Nucleus accumbens (tissue), 56 donors: Measurements from ENCODE around the gene NAALADL2.
"Not testable (repeated sequence)": the region's sequence is repeated elsewhere in the genome, so short reads cannot be mapped to it uniquely, and the experiment has no call there.

Source experiments
- DNase-seq, 56 donors: peaks; one replicate each; lab custom pipeline; 2025; lab: John Stamatoyannopoulos, UW

NAALADL2 gene

DNA sequence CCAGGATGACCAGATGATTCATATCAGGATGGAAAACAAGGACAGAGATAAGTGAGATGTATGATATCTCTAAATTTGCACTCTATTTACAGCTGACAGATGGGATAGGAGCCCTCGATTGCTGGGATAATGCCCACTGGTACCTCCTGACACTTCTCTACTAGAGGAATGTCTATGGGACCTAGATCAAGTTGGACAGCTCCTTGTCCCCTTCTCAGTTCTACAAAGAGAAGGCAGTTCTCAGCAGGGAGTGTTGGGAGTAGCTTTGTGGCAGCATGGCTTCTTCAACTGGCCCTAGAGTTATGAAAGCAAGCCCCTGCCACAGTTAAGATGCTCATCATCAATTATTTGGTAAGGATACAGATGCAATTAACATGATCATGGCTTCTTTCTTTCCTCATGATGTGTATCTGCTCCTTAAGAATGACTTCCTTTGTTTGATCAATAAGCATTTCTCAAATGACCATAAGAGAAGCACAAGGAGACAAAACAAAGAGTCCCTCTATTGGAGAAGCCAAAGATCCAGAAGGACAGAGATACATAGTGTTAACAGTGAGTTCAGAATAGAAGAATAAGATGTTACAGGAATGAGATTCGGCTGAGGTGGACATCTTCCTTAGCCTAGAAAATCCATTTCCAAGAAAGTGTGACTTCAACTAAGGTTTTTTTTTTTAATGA, 481.3 kb downstream of the NAALADL2 start:
- no peak for DNase-seq

DNA sequence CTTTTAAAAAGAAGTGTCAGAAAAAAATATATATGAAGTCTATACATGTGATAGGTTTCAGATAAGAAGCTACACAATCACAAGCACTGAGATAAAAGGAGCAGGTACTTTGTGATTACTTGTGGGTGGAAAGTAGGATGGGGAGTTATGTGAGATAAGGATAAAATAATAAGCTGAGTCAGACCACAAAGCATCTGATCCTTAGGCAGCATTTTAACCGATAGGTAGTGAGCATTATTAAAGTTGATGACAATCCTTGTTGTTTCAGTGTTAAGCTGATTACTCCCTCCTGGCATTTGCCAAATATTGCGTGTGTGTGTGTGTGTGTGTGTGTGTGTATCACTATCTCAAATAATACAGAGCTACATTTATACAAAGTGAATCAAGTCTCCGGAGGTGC, 483.1 kb downstream of the NAALADL2 start:
- no peak for DNase-seq

DNA sequence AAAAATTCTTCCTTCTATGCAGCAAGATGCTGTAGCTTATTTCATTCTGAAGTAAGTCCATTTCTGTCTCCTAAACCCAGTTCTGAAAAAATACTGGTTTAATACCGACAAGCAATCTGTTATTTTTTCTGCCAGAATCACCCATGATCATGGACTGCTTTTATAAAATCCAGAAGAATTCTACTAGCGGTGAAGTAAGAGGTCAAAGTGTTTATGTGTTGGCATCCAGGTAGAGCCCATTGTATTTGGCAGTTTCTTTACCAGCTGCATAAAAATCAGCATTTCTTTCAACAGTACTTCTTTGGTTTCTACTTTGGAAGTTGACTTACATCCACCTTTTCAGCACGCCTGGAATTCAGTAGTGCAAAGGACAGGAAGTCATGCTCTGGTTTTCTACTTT, 484.8 kb downstream of the NAALADL2 start:
- no peak for DNase-seq

DNA sequence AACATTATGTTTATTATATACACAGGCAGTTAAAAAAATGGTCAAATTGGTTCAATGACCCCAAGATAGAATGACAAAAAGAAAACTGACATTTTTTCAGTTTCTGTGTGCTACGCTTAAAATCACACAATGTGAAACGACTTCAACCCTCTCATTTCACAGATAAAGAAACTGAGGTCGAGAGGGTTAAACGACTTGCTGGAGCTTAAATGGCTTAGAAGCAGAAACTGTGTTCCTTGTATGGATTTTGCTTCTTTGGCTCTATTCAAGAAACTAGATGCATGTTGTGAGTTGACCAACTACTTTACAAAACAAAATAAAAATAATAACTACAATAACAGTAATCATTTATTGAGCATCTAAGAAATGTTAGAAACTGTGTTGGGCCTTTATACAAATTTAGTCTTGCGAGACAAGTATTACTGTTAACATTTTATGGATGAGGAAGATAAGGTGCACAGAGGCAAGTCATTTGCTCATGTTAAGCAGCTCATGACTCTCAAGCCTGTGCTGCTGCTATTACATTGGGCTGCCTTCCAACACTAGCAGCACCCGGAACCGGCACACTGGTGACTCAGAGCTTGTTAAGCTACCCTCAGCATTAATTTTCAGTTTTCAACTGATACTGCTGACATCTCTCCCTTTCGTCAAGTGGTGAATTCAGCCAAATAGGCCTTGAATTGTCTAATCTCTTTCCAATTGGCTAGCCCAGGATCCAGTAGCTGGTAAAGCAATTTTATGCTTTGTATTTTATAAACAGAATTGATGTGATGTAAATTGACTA, 487.6 kb downstream of the NAALADL2 start:
- peak in 33 of 56 donors; percentile 1 to 67 (median 9) for DNase-seq

DNA sequence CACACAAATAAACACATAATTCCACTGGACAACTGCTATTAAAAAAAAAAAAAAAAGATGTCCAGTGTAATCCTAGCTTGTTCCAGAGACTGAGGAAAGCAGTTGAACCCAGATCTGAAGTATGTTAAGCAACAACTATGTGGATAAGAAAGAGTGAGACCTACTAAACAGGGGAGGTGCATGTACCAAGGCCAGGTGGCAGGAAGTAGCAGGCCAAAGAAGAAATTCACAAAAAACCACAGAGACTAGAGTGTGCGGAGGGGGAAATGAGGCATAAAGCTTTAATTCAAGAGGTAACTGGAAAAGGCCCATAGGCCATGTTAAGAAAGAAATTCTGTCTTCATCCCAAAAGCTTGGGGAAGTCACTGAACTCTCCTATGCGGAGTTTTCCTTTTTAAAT, 490.0 kb downstream of the NAALADL2 start:
- DNase-seq: no peak

DNA sequence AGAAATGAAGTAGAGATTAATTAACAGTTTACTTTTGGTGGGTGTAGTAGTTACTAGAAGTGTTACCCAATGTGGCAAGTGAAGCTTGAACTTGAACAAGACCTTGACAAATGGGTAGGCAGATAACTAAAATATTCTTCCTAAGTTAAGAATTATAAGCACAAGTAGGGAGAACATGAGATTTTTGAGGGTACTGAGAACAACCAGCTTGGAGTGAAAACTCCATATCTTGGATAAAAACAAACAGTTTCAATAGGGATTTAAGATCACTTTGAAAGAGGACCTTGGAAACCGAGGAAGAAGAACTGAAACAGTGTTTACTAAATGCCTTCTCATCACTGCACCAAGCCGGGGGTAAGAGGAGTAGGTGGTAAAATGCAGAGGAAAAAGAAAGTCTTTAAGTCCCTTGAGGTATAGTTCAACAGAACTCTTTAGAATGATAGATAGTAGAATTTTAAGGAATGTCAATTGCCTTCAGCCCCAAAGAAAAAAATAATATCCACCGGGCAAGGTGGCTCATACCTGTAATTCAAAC, 496.7 kb downstream of the NAALADL2 start:
- no peak for DNase-seq

DNA sequence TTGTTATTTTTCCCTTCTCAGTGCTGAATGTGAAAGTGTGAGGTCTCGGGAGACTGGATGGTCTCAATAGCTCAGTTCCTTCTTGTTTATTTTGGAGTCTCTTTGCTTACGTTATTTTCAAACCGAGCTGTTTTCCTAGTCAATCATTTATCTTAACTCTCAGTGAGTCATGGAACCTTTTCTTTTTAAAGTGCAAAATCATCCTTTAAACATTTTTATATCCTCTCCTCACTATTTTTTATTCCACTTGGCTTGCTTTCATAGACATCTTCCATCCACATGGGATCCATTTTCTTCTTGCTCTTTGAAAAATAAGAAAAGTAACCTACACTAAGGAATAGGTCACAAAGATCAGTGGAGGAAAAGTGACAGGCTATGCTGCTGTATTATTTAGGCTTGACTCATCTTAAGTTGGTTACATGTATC, 497.8 kb downstream of the NAALADL2 start:
- no peak for DNase-seq

DNA sequence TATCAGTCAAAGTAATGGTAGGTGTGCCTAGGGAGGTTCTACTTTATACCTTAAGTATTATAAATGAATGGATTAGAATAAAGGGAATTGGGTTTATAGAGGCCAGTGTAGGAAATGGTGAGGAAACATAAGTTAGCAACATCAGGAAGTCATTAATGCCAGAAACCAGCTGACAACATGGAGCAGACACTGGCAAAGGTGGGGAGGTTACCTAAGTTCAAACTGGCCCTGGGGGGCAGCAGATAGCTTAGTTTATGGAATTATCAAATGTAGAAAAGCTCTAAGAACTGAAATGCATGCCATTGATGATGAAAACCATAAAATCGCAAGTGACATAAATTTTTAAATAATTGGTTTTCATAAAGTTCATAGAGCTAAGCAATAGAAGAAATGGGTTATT, 498.6 kb downstream of the NAALADL2 start:
- DNase-seq: no peak

DNA sequence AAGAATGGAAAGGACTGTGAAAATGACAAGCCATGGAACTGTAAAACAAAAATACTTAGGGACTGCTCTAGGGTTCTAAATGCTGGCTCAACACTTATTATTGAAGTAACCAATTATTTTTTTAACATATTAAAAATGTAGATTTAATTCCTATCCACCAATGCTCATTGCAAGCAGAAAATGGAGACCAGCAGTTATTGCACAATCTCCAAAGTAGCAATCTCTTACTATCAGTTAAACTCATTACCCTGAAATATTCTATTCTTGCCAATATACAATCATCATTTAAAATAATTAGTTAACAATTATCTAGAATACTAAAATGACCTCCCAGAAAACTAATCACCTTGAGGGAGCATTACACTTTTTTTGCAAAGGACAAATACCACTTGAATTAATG, 499.8 kb downstream of the NAALADL2 start:
- DNase-seq: no peak

DNA sequence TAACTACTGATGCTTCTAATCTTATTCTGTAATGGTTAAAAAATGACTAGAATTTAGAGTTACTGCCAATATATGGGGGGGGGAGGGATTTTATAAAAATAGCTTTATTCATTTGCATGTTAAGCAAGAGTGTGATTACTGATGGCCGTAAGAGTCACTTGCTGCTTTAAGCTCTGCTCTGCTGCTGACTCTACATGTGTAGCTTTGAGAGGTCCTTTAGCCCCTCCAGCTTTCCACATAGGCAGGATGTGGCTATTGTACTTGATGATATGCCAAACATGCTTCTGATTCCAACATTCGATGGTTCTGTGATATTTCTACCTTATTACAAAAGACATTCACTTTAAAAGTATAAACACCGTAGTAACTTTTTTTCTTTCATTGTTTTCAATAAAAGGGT, 511.3 kb downstream of the NAALADL2 start:
- not testable (repeated sequence) for DNase-seq

DNA sequence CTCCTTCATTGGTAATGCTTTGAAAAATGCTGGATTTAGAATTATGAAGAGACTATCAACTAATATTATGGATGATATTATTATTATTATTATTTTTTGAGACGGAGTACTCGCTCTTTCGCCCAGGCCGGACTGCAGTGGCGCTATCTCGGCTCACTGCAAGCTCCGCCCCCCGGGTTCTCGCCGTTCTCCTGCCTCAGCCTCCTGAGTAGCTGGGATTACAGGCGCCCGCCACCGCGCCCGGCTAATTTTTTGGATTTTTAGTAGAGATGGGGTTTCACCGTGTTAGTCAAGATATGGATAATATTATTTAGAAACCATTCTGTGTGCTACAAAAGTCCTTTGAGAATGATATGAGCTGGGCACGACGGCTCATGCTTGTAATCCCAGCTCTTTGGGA, 512.1 kb downstream of the NAALADL2 start:
- DNase-seq: not testable (repeated sequence)

DNA sequence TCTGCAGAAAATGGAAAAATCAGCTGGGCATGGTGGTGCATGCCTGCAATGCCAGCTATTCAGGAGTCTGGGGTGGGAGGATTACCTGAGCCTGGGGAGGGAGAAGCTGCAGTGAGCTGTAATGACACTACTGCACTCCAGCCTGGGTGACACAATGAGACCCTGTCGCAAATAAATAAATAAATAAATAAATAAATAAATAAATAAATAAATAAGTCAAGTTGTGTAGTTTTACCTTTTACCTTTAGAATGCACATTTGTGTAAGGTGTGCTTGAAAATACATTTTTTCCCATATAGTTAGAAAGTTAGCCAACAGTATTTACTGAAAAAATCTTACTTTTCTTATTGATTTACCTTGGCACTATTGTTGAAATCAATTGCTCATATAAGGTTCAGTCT, 515.6 kb downstream of the NAALADL2 start:
- DNase-seq: no peak

DNA sequence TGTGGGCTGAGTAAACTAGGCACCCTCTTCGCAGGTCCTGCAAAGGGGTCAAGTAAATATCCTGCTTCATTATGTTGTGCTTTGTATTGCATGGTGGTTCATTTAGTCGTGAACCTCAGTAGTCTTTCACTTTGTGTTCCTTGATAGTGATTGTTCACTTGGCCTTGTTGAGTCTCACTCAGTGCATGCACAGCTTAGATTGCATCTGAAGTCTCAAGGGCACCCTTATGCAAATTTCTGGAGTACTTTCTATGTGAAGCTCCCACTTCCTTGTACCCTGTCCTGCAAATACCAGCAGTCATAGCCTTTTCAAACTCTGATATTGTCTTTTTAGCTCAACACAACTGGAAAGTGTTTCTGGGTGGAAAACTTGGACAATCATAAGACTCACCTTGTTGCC, 519.2 kb downstream of the NAALADL2 start:
- DNase-seq: no peak

DNA sequence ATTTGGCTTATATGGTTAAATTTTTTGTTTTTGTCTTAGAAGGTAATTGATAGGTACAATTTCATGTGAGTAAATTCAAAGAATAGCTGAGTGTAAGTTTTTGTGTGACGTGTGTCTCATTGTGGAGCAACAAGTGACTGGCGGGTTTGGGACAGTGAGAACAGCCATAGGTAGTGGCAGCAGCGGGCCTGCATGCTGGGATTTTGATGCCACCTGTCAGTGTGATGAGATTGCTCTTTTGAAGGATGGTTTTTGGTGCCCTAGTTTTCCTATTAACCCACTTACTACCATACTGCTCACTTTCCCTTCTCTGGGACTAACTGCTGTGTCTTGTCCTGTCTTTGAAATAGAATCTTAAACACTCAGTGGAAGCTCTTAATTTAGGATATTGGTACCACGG, 522.6 kb downstream of the NAALADL2 start:
- no peak for DNase-seq

DNA sequence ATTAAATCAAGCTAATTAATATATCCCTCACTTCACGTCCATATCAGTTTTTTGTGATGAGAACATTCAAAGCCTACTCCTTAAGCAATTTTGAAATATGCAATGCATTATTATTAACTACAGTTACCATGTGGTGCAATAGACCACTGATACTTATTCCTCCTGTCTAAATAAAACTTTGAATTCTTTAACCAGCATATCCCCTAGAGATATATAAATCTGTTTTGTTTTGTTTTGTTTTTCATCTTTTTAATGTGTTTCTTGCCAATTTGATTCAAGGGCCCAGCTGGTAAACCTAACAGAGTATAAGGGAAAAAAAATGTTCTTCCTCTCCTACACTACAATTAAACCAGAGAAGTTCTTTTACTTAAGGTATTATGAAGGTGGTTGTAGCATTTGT, 524.2 kb downstream of the NAALADL2 start:
- DNase-seq: no peak

DNA sequence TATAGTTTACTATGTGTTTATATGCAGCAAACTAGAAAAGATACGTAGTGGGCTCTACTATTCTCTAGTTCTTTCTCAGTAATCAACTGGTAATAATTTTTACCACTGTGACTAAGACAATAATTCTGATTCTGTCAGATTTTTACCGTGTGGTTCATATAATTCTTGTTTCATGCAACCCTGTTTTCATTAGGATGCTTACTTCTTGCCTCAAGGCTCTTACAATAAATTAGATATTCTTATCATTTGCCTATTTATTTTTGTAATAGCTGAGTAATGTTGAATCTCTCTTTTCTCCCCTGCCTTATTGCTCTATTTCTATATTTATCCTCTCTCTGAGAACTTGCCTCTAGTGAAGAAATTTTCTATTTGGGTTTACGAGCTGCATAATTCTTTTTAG, 524.7 kb downstream of the NAALADL2 start:
- DNase-seq: no peak

DNA sequence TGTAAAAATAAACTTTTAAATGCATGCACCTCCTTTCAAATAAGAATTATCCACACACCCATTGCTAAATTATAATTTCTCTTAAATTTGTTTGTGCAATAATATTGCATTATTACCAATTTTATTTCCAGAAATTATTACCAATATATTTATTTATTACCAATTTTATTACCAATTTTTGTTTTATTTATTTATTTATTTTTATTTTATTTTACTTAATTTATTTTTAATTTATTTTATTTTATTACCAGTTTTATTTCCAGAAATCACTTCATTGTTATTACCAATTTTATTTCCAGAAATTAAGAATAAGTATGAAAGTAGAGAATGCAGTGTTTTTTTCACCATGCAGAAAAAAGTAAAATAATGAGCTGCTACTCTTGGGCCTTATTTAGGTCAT, 525.4 kb downstream of the NAALADL2 start:
- DNase-seq: no peak

DNA sequence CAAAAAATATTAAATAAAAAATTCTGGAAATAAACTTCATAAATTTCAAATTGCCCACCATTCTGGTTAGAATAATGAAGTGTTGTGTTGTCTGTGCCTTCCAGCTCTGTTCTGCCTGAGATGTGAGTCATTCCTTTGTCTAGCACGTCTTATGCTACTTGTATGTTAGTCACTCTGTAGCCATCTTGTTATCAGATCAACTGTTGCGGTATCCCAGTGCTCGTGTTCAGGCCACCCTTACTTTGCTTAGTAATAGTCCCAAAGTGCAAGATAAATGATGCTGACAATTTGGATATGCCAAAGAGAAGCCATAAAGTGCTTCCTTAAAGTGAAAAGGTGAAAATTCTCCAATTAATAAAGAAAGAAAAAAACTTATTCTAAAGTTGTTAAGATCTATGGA, 527.5 kb downstream of the NAALADL2 start:
- peak in 1 of 56 donors; percentile 10 for DNase-seq

DNA sequence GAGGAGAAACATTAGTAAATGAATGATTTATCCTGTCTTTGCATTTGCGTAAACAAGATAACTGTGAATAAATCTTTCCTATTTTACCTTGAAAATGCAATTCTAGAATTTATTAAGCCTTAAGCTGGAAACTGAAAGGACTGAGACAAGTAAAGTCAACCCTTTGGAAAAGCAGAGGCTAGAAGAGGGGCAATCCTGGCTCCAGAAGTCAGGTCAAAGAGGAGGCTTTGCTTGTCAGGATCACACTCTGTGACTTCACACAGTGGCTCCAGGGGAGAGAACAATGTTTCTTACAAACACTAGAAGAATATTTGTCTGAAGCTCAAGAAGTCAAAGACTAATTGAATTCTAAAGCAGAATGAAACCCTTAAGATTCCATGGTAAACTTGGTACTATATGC, 530.4 kb downstream of the NAALADL2 start:
- DNase-seq: no peak

DNA sequence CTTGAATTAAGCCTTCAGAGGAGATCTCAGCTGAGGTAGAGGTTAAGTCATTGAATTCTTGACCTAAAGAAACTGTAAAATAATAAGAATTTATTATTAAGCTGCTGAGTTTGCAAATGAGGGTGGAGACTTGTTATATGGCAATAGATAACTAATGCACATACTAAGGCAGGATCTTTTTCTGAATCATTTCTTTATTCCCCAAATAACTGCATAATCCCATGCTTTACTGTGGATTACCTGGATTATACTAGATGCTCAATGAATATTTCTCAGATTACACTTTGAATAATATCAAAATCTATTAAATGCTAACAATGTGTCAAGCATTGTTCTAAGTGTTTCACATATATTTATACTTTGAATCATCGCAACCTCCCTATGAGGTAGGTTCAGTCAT, 532.5 kb downstream of the NAALADL2 start:
- no peak for DNase-seq

DNA sequence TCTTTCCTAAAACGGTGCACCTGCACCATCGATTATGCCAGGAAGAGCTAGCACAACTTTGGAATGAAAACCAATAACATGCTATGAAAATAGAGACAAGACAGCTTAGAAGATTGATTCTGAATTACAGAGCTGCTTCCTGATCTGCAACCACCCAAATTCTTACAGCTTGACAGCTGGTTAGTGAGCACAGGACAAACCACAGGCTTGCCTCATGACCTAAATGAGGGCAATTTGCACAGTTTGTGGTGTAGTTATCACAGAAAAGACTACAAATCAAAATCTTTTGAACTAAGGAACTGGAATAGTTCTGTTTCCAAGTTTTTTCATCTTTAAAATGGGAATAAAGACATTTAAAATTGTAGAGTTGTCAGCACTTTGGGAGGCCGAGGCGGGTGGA, 533.5 kb downstream of the NAALADL2 start:
- no peak for DNase-seq

DNA sequence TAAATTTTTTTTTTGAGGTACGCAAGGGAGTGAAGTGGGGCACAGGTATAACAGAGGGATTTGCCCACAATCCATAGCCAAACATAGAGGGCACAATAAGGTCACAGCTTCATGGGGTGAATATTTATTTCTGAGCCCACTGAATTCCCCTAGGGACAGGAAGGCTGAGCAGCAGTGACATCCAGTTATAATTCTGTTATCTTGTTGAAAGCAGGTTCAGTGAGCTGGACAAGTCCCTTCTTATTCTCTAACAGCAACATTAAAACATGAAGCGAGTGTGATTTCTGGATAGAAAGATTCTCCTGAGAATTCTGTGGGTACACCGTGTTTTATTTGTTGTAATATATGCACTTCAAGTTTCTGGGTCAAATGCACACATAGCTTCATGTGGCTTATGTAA, 538.2 kb downstream of the NAALADL2 start:
- no peak for DNase-seq
